Stimulated activated CD4-positive, alpha-beta T cell treated with anti-CD3 and anti-CD28 coated beads, TNF-alpha, amount 100 ng/mL, for 4 hours (primary cell): ENCODE measurements around the gene RTKN.
A peak's percentile ranks its signal among the peaks of the same experiment; 100 is the strongest.

Experiments
- DNase-seq, 3 experiments: peaks; one replicate each; pipeline ENCODE4 v3.0.0-alpha.2; 2020; ENCODE audit warnings: low read depth in 3 of 3

RTKN gene

DNA sequence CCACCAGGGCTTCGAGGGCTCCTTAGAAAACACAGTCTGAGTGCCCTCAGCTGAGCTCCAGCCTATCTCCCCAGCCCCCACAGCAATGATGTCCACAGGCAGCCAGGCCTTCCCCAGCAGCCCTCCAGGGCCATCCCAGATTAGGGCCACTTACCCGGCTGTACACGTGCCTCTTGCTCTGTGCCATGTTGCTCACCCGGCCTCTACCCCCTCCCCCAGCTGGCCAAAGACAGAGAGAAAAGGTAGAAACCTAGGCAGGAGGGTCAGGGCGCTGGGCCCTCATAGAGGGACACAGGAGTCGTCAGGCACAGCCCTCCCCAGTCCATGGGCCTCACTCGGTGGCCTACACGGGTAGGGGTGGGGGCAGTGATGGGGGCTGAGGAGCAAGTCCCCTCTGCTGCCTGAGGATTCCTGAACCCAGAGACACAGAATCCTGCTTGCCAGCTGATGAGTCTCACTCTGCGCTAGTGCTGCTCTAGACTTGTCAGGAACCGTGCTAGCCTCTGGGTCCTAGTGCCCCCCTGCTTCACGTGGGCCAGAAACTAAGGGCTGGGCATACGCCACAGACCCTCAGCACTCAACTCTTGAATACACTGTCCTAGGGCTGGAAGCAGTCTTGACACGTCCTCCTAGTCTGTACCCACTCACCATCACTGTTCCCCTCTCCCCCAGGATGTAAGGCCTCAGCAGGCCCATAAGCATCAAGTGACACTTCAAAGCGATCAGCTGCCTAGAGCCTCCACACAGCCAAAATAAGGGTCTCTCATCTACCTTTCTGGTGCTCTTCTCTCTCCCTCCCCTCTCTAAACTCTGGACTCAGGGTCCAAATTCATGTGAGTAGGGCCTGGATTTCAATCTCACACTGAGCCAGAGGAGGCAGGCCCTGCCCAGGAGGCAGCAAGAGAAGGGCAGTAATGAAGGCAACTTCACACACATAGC is 61.6 kb downstream of the RTKN start, which contains the start of gene DCTN1:
DCTN1 (minus strand) TSS at position 461 of the 939 bp plus-strand sequence; CDS start at position 187, 274 bp downstream.
- DNase-seq: peak in 1 of 3 experiments; percentile 2

DNA sequence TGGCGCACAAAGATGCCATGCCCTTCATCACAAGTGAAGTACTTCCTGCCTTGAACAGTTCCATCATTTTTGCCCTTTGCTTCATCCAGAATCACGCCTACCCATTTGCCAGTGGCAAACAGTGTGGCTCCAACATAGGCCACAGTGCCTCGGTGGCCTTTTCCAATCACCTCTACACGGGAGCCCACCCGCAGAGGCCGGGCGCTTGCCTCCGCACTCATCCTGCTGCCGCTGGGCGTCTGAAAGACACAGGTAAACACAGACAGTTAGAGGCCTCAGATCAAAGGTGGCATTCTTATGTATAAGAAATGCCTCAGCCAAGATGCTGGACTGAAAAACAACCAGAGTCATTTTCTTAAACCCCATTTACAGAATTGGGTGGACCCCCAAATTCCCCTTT is 63.7 kb downstream of the RTKN start:
- no peak for DNase-seq

DNA sequence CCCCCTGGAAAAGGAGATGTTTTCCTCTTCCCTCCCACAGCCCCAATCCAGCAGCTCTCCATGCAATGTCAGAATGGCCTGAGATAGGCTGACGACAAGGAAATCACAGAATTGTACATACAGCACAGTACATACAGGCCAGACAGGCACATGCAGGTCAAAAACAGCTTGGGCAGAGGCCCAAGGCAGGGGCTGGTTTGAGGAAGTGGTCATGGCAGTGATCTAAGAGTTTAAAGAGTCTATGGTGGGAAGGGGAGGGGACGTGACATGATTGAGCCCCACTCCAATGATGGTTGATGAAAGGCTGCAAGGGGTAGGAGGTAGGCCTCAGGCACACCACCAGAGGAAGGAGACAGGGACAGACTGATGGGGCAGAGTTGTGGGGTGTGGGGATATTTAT is 65.9 kb downstream of the RTKN start:
- no peak for DNase-seq
